Measurements from ENCODE around the gene TOP3A.

- TF ChIP-seq, protein P1, sequence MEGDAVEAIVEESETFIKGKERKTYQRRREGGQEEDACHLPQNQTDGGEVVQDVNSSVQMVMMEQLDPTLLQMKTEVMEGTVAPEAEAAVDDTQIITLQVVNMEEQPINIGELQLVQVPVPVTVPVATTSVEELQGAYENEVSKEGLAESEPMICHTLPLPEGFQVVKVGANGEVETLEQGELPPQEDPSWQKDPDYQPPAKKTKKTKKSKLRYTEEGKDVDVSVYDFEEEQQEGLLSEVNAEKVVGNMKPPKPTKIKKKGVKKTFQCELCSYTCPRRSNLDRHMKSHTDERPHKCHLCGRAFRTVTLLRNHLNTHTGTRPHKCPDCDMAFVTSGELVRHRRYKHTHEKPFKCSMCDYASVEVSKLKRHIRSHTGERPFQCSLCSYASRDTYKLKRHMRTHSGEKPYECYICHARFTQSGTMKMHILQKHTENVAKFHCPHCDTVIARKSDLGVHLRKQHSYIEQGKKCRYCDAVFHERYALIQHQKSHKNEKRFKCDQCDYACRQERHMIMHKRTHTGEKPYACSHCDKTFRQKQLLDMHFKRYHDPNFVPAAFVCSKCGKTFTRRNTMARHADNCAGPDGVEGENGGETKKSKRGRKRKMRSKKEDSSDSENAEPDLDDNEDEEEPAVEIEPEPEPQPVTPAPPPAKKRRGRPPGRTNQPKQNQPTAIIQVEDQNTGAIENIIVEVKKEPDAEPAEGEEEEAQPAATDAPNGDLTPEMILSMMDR (conservative IDR thresholded peaks at IDR 0.05), result no peak
- no peak for TF ChIP-seq EZH2 (IDR thresholded peaks at IDR 0.05; ENCODE audit: low read depth)
Observed at GRCh38 chr17:18261659-18262058, 53.1 kb downstream of the TOP3A start.

All from PC-9 (cell line).